Vagina (tissue), 2 donors: ENCODE measurements around the gene TTC8.

Source experiments
- POLR2AphosphoS5 ChIP-seq, 2 donors: sonication (generic); formaldehyde crosslinking; IDR thresholded peaks; one replicate each; pipeline ENCODE4 v1.9.0; 2017; ENCODE audit warnings: antibody characterized with exemption in 2 of 2, mild to moderate bottlenecking in 2 of 2, low read depth in 1 of 2; ENCODE audit not compliant: insufficient read depth in 1 of 2
- TF ChIP-seq, protein P1 (sequence below), 3 experiments: fragments of 450-650 bp in 2 of 3; fragments of 200-600 bp in 1 of 3; sonication (generic) in 1 of 3; IDR thresholded peaks; one replicate each; pipeline ENCODE4 v1.5.1; 2017 to 2019; ENCODE audit warnings: antibody characterized with exemption in 3 of 3, mild to moderate bottlenecking in 2 of 3, moderate library complexity in 2 of 3

DNA sequence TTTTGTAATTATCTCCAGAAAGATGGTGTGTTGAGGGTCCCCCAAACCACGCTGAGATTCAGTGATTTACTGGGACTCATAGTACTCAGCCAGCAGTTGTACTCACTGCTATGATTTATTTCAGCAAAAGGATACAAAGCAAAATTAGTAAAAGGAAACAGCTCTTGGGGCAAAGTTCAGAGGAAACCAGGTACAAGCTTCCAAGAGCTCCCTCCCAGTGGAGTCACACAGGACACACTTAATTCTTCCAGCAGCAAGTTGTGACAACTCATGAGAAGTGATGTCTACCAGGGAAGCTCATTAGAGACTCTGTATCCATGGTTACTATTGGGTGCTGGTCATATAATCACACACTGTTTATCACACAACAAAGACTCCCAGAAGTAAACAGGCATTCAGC lies 38.7 kb downstream of the TTC8 start:
- TF ChIP-seq, protein P1, sequence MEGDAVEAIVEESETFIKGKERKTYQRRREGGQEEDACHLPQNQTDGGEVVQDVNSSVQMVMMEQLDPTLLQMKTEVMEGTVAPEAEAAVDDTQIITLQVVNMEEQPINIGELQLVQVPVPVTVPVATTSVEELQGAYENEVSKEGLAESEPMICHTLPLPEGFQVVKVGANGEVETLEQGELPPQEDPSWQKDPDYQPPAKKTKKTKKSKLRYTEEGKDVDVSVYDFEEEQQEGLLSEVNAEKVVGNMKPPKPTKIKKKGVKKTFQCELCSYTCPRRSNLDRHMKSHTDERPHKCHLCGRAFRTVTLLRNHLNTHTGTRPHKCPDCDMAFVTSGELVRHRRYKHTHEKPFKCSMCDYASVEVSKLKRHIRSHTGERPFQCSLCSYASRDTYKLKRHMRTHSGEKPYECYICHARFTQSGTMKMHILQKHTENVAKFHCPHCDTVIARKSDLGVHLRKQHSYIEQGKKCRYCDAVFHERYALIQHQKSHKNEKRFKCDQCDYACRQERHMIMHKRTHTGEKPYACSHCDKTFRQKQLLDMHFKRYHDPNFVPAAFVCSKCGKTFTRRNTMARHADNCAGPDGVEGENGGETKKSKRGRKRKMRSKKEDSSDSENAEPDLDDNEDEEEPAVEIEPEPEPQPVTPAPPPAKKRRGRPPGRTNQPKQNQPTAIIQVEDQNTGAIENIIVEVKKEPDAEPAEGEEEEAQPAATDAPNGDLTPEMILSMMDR (IDR thresholded peaks at IDR 0.05) = no peak
- no peak for TF ChIP-seq POLR2AphosphoS5 (IDR thresholded peaks at IDR 0.05; ENCODE audit: insufficient read depth in 1 of 2, low read depth in 1 of 2)
